GM10266 (cell line): ENCODE data around the gene RANBP17.

ENCODE experiments used
- DNase-seq: peaks from one replicate; pipeline ENCODE4 v3.0.0; 2012; ENCODE audit errors: extremely low spot score
- TF ChIP-seq, protein P1 (sequence below): IDR thresholded peaks from 2 replicates; pipeline ENCODE4 v1.5.1; 2012; ENCODE audit warnings: mild to moderate bottlenecking, low read depth; ENCODE audit not compliant: control insufficient read depth, insufficient read depth; ENCODE audit errors: missing control alignments

The RANBP17 gene

DNA sequence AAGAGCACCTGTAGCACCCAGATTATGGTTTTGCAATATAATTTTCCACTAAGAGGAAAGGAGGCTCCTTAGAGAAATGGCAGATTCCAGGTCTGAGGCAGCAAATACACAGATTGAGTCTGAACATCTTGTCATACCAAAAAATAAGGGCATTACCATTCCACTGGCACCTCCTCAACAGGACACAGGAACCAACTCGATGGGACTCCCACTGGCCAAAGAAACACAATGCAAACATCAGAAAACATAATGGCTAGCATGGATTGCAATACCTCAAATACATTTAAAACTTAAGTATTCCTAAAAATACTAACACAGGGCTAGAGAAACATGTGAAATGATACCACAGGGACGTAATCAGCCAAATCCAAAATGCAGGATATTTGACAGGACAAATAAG is 12.4 kb upstream of the RANBP17 start:
- no peak for DNase-seq
- TF ChIP-seq, protein P1, sequence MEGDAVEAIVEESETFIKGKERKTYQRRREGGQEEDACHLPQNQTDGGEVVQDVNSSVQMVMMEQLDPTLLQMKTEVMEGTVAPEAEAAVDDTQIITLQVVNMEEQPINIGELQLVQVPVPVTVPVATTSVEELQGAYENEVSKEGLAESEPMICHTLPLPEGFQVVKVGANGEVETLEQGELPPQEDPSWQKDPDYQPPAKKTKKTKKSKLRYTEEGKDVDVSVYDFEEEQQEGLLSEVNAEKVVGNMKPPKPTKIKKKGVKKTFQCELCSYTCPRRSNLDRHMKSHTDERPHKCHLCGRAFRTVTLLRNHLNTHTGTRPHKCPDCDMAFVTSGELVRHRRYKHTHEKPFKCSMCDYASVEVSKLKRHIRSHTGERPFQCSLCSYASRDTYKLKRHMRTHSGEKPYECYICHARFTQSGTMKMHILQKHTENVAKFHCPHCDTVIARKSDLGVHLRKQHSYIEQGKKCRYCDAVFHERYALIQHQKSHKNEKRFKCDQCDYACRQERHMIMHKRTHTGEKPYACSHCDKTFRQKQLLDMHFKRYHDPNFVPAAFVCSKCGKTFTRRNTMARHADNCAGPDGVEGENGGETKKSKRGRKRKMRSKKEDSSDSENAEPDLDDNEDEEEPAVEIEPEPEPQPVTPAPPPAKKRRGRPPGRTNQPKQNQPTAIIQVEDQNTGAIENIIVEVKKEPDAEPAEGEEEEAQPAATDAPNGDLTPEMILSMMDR = no peak

DNA sequence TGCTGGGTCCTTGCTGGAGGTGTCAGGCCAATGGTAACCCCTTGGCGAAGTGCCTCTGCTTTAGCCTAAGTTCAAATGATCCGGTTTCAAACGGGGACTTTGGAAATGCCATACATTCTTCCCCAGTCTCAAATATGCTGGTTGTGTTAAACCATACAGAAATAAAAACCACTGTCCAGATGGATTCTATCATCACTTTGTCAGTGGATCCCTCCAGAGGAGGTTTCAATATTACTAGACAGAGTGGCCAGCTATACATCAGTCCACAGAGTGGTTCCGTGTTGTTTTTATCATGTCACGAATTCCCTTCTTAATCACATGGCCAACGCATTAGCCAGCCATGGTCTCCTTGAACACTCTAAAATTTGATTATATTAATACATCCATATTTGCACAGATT is 7.3 kb upstream of the RANBP17 start:
- TF ChIP-seq, protein P1 = no peak
- no peak for DNase-seq

GRCh38 chr5:170857066-170857465 is 4.8 kb upstream of the RANBP17 start:
- TF ChIP-seq, protein P1 = no peak
- no peak for DNase-seq

GRCh38 chr5:170860415-170860814 is 1.4 kb upstream of the RANBP17 start:
- no peak for DNase-seq
- TF ChIP-seq, protein P1 = no peak

DNA sequence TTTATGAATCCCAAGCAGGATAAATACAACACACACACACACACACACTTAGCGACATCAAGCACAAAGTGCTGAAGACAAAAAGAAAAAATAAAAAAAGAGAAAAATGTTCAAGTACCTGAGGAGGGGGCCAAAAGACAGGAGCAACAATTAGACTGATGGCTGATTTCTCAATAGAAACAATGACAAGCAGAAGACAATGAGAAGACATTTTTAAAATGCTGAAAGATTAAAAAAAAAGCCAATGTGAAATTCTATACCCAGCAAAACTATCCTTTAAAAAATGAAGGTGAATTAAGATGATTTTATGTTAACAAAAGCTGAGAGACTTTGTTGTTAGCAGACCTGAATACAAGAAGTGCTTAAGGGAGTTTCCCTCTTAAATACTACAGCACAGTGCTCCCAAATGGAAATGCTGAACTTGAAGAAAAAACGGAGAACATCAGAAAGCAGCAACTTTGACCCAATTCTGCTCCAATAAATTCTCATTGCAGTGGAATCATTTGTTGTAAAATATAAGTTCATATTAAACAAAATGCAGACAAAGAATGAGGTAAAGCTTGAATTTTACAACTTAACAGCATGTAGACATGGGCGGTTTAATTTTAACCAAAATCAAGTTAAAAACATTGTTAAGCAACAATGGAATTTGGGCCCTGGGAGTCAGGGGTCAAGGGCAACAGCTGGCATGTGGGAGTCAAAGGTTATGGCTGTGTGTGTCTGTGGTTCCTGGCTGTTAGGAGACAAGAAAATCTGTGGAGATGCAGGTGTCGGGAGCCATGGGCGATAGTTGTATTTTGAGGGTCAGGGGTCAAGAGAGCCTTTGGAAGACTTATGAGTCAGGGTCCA is 776 bp upstream of the RANBP17 start:
- no peak for DNase-seq
- TF ChIP-seq, protein P1 = no peak

DNA sequence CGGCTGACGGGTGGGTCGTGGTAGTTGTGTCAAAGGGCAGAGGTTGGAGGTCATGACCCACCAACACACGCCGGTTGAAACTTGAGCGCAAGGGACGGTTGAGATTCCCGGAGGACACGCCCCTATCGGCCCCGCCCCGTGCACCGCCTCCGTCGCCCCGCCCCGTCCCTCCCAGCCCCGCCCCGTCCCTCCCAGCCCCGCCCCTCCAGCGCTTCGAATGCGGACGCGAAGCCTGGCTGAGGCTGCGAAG is 226 bp upstream of the RANBP17 start:
- TF ChIP-seq, protein P1 = no peak
- no peak for DNase-seq

DNA sequence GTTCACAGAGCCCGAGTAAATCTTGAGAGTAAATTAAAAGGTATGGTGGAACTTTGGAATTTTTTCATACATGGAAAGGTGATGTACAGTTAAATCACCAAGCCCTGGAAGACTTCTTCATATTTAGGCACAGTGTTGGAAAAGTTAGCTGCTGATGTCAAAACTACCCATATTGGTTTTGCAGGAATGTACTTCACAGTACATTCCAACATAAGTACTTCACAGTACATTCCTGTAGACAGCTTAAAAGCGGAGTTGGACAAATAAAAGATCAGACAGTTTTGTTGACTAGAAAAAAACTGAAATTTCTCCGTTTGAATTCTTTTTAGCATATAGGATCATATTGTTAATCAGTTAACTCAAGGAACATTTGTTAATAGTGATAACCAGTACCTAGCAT is 1.8 kb downstream of the RANBP17 start:
- TF ChIP-seq, protein P1 = no peak
- no peak for DNase-seq
